ENCODE results near the gene E2F7. TPM values are rescaled to one million over a fixed set of nuclear protein-coding genes. Genes with fewer than 3 reads are reported as not detected.
"Not testable (repeated sequence)": the region's sequence is repeated elsewhere in the genome, so short reads cannot be mapped to it uniquely, and the experiment has no call there.

Gene E2F7, protein sequence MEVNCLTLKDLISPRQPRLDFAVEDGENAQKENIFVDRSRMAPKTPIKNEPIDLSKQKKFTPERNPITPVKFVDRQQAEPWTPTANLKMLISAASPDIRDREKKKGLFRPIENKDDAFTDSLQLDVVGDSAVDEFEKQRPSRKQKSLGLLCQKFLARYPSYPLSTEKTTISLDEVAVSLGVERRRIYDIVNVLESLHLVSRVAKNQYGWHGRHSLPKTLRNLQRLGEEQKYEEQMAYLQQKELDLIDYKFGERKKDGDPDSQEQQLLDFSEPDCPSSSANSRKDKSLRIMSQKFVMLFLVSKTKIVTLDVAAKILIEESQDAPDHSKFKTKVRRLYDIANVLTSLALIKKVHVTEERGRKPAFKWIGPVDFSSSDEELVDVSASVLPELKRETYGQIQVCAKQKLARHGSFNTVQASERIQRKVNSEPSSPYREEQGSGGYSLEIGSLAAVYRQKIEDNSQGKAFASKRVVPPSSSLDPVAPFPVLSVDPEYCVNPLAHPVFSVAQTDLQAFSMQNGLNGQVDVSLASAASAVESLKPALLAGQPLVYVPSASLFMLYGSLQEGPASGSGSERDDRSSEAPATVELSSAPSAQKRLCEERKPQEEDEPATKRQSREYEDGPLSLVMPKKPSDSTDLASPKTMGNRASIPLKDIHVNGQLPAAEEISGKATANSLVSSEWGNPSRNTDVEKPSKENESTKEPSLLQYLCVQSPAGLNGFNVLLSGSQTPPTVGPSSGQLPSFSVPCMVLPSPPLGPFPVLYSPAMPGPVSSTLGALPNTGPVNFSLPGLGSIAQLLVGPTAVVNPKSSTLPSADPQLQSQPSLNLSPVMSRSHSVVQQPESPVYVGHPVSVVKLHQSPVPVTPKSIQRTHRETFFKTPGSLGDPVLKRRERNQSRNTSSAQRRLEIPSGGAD
- polyA plus RNA-seq (2013, experiment 1 of 2; ENCODE audit: insufficient read length), result 13.3 TPM
- polyA plus RNA-seq (2013, experiment 2 of 2; ENCODE audit: insufficient read length), result 1.2 TPM

DNA sequence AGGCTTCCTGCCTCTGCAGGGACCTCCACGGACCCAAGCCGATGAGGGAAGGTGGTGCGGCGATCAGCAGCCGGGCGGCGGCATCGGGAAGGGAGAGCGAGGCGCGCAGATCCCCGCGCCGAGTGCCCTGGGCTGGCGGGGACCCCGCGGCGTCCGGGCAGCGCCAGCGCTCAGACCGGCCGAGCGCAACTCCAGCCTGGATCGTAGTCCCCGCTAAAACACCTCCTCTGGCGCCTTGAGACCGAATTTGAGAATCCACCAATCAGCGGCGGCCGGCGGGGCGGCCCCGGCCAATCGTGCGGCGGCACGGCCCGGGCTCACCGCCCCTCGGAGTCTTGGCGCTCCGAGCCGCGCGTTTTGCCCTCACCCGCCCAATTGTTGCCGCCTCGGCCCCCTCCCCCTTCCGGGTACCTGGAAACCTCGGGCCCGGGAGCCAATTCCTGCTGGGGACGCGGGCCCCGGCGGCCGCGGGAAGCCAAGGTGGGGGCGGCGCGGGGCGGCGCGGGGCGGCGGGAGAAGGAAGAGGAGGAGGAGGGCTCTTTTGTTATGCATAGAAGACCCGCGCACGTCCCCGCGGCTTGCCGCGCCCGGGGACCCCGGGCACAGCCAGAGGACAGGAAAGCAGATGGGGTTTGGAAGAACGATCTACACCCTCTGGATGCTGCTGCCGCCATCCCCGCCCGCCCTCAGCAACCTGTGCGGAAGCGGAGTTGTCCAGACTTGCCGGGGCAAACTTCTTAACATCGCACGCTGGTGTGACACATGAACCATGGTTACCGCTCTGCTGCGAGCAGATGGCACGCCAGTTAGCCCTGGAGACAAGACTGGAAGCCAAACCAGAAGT lies at the start of gene E2F7:
E2F7 (minus strand) TSS at position 209 of the 844 bp plus-strand sequence. CDS start 934 bp downstream, outside the sequence.
- DNase-seq, result peak; percentile 90

DNA sequence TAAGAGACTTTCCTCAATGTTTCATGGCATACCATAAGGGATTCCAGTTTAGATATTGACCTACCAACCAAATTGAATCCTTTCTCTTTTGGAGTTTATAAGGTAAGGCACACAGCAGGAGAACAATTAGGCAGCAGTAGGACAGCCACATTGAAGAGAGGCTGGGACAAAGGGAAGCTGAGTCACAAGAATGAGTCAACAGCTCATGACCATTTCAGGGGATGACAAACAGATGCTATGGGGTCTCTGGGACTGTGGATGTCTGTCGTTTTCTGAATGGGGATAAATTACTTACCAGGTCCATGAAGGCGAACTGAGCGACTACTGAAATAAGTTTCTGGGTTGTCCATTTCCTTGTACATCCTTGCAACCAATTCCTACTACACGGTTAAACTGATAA lies 48.6 kb upstream of the E2F7 start:
- peak; percentile 67 for DNase-seq

DNA sequence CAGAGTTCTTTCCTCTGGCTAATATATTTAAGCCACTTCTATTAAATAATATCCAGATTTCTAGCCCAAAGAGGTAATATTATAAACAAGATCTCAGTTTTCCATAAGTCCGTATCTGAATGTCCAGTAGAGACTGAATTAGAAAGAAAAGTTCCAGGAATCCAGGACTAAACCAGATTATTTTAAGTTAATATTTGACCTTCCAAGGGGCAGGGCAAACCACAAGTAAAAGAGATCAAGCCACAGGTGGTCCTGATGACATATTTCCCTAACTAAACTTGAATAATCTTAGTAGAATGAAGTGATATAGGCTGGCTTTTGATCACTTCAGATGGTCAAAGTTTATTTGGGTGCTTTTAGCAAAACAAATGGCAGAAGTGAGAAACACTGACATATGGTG lies 43.3 kb upstream of the E2F7 start:
- no peak for DNase-seq

DNA sequence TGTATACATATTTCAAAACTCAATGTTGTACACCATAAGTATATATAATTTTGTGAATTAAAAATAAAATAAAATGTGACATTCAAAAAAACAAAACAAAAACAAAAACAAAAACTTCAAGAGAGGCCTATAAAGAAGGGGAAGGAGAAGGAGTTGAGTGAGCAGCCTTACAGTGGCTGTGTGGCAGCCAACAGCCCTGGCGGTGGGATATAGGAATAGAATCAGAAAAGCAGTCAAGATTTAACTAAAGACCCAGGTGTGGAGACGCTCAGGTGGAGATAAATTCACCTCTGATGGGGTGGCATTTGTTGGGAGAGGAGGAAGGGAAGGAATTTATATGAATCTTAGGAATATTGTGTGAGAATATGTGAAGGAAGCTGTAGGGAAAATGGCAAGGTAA lies 41.8 kb upstream of the E2F7 start:
- DNase-seq, result no peak

DNA sequence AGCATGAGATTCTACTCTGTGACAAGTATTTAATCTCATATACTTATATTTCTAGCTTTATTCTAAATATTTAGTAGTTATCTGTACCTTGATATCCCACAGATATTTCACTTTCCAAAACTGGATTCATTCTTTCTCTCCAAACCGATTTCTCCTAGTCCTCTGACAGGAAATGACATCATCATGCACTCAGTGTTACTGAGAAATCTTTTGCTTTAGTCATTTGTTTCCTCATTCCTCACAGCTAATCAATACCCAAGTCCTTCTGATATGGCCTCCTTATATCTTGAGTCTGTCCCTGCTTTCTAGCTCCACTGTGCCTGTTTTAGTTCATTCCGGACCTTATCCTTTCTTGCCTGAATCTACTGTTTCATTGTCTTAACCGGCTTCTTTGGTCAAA lies 39.4 kb upstream of the E2F7 start:
- DNase-seq, result peak; percentile 70

DNA sequence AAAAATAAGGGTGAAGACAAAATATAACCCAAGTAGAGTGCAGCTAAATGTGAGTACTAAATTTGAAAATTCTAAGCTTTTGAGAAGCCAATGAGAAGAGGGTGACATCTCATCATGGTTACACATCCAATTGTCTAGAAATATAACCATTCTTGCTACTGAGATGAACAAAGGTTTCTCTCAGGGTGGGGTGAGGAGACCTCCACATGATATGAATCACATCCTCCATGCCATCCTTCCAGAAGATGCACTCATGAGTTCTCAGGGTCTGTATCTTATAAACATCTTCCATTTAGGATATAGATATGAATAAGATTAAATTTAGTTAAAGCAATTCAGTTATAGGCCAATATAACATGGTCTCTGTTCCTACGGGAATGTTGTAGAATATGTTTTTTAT lies 38.9 kb upstream of the E2F7 start:
- peak; percentile 52 for DNase-seq

DNA sequence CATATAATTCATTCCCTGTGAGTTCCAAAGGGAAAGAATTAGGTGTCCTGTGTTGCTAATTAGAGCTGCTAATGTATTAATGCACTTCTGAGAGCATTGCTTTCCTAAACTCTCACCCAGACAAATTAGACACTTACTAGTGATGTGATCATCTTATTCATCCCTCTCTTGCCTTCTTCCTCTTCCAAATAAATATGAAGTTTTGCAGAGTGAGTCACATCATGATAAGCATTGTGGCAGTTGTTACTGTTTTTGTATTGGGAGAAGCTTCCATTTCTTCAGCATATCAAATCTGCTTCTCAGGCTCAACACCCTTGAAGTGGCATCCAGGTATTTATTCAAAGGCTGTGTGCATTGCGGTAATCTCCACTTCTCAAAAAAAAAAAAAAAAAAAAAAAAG lies 37.3 kb upstream of the E2F7 start:
- peak; percentile 91 for DNase-seq

DNA sequence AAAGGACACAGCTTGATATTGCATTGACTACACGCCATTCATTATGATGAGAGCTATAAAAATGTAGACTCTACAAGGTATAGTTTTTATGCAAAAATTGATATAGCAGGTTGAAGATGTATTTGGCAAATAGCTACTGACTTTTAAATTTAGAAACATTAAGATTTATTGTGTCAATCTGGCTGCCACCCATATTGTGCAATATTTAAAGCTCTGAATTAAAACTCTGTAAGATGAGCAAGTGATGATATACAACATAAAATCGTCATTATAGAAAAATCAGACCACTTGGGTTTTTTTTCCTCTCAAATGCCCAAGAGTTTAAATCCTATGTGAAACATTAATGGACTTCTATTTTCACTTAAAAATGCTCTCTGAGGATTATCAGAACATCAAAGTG lies 36.8 kb upstream of the E2F7 start:
- DNase-seq, result no peak

DNA sequence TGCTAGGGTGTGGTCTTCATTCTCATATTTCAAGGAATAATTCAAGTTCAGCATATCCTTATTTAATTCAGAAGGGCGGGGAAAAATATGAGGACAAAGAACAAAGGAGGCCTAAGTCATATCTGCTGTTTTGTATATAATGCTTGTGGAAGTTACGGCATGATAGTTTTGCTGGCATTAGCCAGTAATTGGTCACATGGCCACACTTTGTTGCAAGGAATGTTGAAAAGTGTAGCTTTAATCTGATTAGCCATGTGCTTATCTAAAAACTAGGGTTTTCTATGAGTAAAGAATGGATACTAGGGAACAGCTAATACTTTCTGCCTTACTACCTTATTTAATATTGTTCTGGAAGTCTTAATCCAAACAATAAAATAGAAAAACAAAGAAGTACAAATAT lies 34.4 kb upstream of the E2F7 start:
- no peak for DNase-seq

DNA sequence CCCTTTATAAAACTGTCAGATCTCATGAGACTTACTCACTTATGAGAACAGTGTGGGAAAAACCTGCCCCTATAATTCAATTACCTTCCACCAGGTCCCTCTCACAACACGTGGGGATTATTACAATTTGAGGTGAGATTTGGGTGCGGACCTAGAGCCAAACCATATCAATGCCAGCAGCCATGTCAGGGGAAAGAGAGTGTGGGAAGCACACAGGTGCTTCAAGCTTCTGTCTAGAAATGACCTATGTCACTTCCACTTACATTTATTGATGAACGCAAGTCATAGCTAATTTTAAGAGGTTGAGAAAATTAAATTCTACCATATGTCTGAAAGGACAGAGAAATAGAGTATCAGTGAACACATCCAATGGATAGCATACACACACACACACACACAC lies 32.5 kb upstream of the E2F7 start:
- DNase-seq, result no peak

DNA sequence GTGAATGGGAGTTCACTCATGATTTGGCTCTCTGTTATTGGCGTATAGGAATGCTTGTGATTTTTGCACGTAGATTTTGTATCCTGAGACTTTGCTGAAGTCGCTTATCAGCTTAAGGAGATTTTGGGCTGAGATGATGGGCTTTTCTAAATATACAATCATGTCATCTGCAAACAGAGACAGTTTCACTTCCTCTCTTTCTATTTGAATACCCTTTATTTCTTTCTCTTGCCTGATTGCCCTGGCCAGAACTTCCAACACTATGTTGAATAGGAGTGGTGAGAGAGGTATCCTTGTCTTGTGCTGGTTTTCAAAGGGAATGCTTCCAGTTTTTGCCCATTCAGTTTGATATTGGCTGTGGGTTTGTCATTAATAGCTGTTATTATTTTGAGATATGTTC lies 26.9 kb upstream of the E2F7 start:
- not testable (repeated sequence) for DNase-seq

DNA sequence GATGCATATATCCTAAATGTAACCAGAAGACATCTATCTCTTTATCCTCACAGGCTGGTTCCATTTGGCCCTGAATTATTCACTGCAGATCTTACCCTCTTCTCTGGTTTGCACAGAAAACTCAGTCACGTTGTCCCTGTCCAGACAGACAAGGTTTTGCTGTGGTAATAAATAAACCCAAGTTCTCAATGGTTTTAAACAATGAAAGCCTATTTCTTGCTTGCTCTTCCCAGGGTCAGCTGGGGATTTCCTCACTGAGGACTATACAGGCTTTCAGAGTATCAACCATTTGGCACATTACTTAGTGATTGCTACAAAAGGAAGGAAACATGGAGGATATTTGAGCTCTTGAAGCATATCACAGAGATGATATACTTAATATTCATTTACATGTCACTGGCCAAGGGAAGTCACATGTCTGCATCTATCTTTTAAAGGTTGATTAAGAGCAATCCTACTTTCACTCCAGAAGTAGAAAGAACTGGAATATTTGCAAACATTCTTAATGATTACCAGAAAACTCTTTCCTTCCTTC lies 24.4 kb upstream of the E2F7 start:
- DNase-seq, result no peak

DNA sequence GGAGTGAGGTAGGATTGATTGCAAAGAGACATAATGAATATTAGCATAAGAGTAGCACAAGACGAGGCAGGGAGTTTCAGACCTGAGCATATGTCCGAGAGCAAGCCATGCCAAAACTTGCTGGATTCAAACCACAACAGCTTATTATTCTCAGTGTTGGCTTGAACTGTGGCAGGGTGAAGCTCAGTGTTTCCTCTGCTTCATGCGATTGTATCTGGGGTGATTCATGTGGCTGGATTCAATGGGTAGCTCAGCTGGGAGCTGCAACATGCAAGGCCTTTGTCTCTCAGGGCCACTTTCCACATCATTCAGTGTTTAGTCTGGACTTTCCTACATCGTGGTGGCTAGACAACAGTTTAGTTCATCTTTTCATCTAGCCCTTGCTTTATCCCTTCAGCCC lies 22.1 kb upstream of the E2F7 start:
- peak; percentile 81 for DNase-seq

DNA sequence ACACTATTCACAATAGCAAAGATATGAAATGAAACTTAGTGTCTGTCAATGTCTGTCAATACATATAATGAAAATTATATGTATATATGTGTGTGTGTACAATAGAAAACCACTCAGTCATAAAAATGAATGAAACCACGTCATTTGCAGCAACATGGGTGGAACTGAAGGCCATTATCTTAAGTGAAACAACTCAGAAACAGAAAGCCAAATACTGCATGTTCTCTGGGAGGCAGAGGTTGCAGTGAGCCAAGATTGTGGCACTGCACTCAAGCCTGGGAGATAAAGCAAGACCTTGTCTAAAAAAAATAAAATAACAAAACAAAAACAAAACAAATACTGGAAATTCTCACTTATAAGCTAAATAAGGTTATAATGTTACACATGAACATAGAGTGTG lies 16.7 kb upstream of the E2F7 start:
- DNase-seq, result no peak

DNA sequence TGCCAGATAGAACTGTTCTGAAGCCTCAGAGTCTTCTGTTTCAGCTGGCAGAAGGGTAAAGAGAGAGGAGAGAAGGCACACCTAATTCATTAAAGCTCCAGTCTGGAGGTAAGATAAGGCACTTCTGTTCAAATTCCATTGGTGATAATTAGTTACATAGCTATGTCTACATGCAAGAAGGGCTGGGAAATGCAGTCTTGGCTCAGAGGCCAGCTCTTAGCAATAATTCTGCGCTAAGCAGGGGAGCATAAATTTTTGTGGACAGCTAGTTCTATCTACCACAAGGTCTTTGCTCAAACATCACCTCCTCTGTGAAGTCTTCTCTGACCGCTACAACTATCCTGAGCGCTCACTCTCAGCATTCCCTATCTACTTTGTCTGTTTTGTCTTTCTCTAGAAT lies 14.3 kb upstream of the E2F7 start:
- no peak for DNase-seq

DNA sequence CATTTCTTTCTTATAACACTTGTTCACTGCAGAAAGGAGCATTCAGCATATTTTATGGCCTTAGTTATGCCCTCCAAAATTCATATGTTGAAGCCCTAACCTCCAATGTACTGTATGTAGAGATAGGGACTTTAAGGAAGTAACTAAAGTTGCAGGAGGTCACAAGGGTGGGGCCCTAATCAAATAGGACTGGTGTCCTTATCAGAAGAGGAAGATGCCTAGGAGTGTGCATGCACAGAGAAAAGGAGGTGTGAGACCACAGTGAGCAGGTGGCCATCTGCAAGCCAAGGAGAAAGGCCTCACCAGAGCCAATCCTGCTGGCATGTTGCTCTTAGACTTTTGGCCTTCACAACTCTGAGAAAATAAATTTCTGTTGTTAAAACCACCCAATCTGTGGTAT lies 12.9 kb upstream of the E2F7 start:
- no peak for DNase-seq

DNA sequence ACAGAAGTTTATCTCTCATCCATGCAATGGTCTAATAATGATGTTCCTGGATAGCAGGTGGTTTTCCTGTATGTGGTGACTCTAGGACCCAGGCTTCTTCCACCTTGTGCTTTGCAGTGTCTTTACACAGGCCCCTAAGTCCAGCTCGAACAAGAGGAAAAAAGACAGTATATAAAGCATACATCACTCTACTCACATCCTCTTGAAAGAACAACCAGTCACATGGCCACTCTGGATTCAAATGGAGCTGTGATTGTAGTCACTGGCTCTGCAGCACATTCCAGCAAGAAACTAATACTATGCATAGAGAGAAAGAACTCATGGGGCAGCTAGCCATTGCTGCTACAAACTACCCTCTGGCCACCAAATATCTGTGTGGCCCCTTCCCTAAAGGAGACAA lies 11.5 kb upstream of the E2F7 start:
- DNase-seq, result no peak

DNA sequence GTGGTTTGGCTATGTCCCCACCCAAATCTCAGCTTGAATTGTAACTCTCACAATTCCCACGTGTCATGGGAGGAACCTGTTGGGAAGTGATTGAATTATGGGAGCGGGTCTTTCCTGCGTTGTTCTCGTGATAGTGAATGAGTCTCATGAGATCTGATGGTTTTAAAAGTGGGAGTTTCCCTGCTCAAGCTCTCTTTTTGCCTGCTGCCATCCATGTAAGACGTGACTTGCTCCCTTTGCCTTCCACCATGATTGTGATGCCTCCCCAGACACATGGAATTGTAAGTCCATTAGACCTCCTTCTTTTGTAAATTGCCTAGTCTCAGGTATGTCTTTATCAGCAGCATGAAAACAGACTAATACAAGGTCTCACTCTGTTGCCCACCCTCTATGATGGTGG lies 8.5 kb upstream of the E2F7 start:
- not testable (repeated sequence) for DNase-seq

DNA sequence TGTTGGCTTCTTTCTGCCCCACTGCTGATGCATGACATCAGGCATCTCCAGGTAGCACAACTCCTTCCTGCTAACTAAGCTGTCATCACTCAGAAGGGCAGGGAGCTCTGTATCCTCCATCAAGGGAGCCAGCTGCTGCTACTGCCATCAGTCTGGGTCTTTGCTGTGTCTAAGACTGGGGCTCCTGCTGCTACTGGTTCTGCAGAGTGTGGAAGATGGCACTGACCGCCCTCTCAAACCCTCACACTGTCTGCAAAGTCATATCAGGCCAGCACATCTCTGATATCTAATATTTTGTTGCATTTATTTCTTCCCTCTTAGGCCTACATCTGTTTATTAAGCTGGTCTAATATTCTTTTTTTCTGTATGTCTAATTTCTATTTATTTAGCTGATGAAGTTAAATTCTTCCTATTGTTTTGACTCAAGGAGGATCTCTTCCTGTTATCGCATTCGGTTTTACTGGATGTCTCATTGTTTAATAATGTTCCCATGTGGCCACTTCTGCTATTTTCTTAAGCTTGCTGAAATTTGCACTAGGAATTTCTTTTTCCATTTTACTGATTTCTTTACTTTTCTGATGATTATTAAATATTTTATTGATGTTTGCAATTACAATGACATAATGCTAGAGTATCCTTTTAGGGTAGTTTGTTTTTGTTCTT lies 7.6 kb upstream of the E2F7 start:
- DNase-seq, result peak; percentile 84

DNA sequence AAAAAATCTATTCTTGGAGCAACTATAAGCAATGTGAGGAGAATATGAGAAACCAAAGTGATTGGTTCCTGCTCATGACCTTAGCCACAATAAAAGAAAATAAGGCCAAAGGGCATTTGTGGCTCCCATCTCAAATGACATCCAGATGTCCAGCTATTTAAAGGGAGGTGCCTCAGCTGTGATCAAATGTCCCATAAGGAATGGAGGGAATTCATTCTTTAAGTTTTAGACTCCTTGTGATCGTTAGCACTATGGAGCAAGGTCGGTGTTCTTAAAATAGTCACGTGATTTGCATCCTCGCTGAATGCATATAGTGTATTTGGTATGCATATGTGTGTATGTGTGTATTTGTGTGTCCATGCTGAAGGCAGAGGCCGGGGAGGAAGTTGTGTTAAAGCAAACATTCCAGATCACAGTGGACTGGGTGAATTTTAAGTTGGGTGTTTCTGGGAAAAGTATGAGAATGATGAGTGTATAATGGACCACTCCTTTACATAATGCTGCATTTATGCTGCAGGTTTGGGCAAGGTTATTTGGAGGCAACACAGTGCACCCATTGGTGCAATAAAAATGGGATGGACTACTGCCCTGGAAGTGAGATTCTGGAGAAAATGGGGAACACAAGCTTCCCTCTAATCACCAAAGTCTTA lies 5.6 kb upstream of the E2F7 start:
- no peak for DNase-seq

DNA sequence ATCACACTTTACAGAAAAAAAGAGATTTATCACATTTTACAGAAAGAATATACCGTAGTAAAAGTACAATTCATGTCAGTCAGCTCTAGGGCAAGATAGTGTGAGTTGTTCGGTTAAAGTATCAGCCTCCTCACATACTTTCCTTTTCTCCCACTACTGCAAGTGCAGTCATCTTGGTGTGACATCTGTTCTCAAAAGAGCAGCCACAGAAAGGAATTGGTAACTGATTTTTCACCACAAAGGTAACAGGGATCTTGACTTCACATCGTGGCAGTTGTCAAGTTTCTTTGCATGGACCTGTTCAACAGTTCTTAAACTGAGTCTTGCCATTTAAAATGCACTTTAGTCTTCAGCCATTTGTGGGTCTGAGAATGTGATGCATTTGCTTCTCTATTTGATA lies 5.0 kb upstream of the E2F7 start:
- DNase-seq, result no peak

All from fibroblast of skin of back (primary cell).